ENCODE data around the gene LYSMD3. TPM values are rescaled to one million over a fixed set of nuclear protein-coding genes. Genes with fewer than 3 reads are reported as not detected.

Gene LYSMD3
- total RNA-seq, 1 experiment from 2014 or later, result 13.7 TPM

- DNase-seq (ENCODE audit: low read depth, low spot score), result no peak
- in situ Hi-C loops (cut with HindIII; ENCODE audit: low pct_unique_long_range_greater_than_20kb, low sequenced_read_pairs), result no loop called here
These were observed 22.0 kb upstream of the LYSMD3 start for GRCh38 chr5:90551376-90551775.

- in situ Hi-C loops (cut with HindIII; ENCODE audit: low pct_unique_long_range_greater_than_20kb, low sequenced_read_pairs), result no loop called here
- no peak for DNase-seq (ENCODE audit: low read depth, low spot score)
These were observed 21.6 kb upstream of the LYSMD3 start for GRCh38 chr5:90550963-90551362.

GRCh38 chr5:90549729-90550275 is 20.4 kb upstream of the LYSMD3 start:
- in situ Hi-C loops (cut with HindIII; ENCODE audit: low pct_unique_long_range_greater_than_20kb, low sequenced_read_pairs), result no loop called here
- no peak for DNase-seq (ENCODE audit: low read depth, low spot score)

GRCh38 chr5:90549223-90549622 is 19.8 kb upstream of the LYSMD3 start:
- in situ Hi-C loops (cut with HindIII; ENCODE audit: low pct_unique_long_range_greater_than_20kb, low sequenced_read_pairs), result no loop called here
- no peak for DNase-seq (ENCODE audit: low read depth, low spot score)

GRCh38 chr5:90548069-90548593 is 18.7 kb upstream of the LYSMD3 start:
- in situ Hi-C loops (cut with HindIII; ENCODE audit: low pct_unique_long_range_greater_than_20kb, low sequenced_read_pairs), result no loop called here
- DNase-seq (ENCODE audit: low read depth, low spot score), result peak; percentile 6

GRCh38 chr5:90547072-90547536 is 17.7 kb upstream of the LYSMD3 start:
- DNase-seq (ENCODE audit: low read depth, low spot score), result peak; percentile 63
- in situ Hi-C loops (cut with HindIII; ENCODE audit: low pct_unique_long_range_greater_than_20kb, low sequenced_read_pairs), result no loop called here

- in situ Hi-C loops (cut with HindIII; ENCODE audit: low pct_unique_long_range_greater_than_20kb, low sequenced_read_pairs), result no loop called here
These were observed 16.9 kb upstream of the LYSMD3 start for GRCh38 chr5:90546216-90546837.

GRCh38 chr5:90545511-90545910 is 16.1 kb upstream of the LYSMD3 start:
- in situ Hi-C loops (cut with HindIII; ENCODE audit: low pct_unique_long_range_greater_than_20kb, low sequenced_read_pairs), result no loop called here
- DNase-seq (ENCODE audit: low read depth, low spot score), result no peak

More at GRCh38 chr5:90546216-90546837, 16.9 kb upstream of the LYSMD3 start:
- no peak for DNase-seq (ENCODE audit: low read depth, low spot score)

- in situ Hi-C loops (cut with HindIII; ENCODE audit: low pct_unique_long_range_greater_than_20kb, low sequenced_read_pairs), result no loop called here
- no peak for DNase-seq (ENCODE audit: low read depth, low spot score)
These were observed 13.6 kb upstream of the LYSMD3 start for GRCh38 chr5:90542827-90543519.

- no peak for DNase-seq (ENCODE audit: low read depth, low spot score)
- in situ Hi-C loops (cut with HindIII; ENCODE audit: low pct_unique_long_range_greater_than_20kb, low sequenced_read_pairs), result no loop called here
These were observed 5.5 kb upstream of the LYSMD3 start for GRCh38 chr5:90534922-90535321.

GRCh38 chr5:90533794-90534193 is 4.4 kb upstream of the LYSMD3 start:
- DNase-seq (ENCODE audit: low read depth, low spot score), result no peak
- in situ Hi-C loops (cut with HindIII; ENCODE audit: low pct_unique_long_range_greater_than_20kb, low sequenced_read_pairs), result no loop called here

GRCh38 chr5:90530736-90531487 is 1.5 kb upstream of the LYSMD3 start:
- in situ Hi-C loops (cut with HindIII; ENCODE audit: low pct_unique_long_range_greater_than_20kb, low sequenced_read_pairs), result no loop called here
- DNase-seq (ENCODE audit: low read depth, low spot score), result peak; percentile 20

- DNase-seq (ENCODE audit: low read depth, low spot score), result peak; percentile 86
- in situ Hi-C loops (cut with HindIII; ENCODE audit: low pct_unique_long_range_greater_than_20kb, low sequenced_read_pairs), result no loop called here
These were observed 724 bp upstream of the LYSMD3 start for GRCh38 chr5:90529939-90530677.

GRCh38 chr5:90528601-90529193 is 687 bp downstream of the LYSMD3 start:
- peak; percentile 13 for DNase-seq (ENCODE audit: low read depth, low spot score)
- in situ Hi-C loops (cut with HindIII; ENCODE audit: low pct_unique_long_range_greater_than_20kb, low sequenced_read_pairs), result no loop called here

GRCh38 chr5:90519081-90519480 is 10.3 kb downstream of the LYSMD3 start:
- no peak for DNase-seq (ENCODE audit: low read depth, low spot score)
- in situ Hi-C loops (cut with HindIII; ENCODE audit: low pct_unique_long_range_greater_than_20kb, low sequenced_read_pairs), result no loop called here

- peak; percentile 51 for DNase-seq (ENCODE audit: low read depth, low spot score)
- in situ Hi-C loops (cut with HindIII; ENCODE audit: low pct_unique_long_range_greater_than_20kb, low sequenced_read_pairs), result no loop called here
These were observed 10.7 kb downstream of the LYSMD3 start for GRCh38 chr5:90518661-90519060.

GRCh38 chr5:90514520-90514919 is 14.9 kb downstream of the LYSMD3 start:
- in situ Hi-C loops (cut with HindIII; ENCODE audit: low pct_unique_long_range_greater_than_20kb, low sequenced_read_pairs), result no loop called here
- no peak for DNase-seq (ENCODE audit: low read depth, low spot score)

Measured in SK-MEL-5 (cell line).